Sigmoid colon (tissue), 7 donors: Measurements from ENCODE around the gene TRMT1. TPM values are rescaled to one million over a fixed set of nuclear protein-coding genes. Genes with fewer than 3 reads are reported as not detected.

ENCODE experiments used
- DNase-seq: peaks from one replicate; pipeline ENCODE4 v3.0.0-alpha.2; 2019
- H3K27ac ChIP-seq, 4 donors: fragments of 200-600 bp; sonication (generic); one replicate each; pipeline ENCODE4 v1.5.1; 2016 to 2019; ENCODE audit warnings: mild to moderate bottlenecking in 1 of 4
- H3K27me3 ChIP-seq, 3 donors: fragments of 200-600 bp; sonication (generic); one replicate each; pipeline ENCODE4 v1.5.1; 2019; ENCODE audit warnings: mild to moderate bottlenecking in 1 of 3
- H3K36me3 ChIP-seq, 4 donors: fragments of 200-600 bp; sonication (generic); one replicate each; pipeline ENCODE4 v1.5.1; 2016 to 2019
- H3K4me1 ChIP-seq, 4 donors: fragments of 200-600 bp; sonication (generic); one replicate each; pipeline ENCODE4 v1.5.1; 2017 to 2019
- H3K4me3 ChIP-seq, 4 donors: fragments of 200-600 bp; sonication (generic); one replicate each; pipeline ENCODE4 v1.5.1; 2017 to 2019; ENCODE audit warnings: mild to moderate bottlenecking in 2 of 4, moderate library complexity in 1 of 4
- H3K9me3 ChIP-seq, 4 donors: fragments of 200-600 bp in 3 of 4; sonication (generic) in 3 of 4; one replicate each; pipeline versions ENCODE4 v1.5.1 to v1.6.1; 2013 to 2019
- EP300 ChIP-seq, 4 donors: sonication (generic); formaldehyde crosslinking; IDR thresholded peaks; one replicate each; pipeline ENCODE4 v1.6.1; 2017; ENCODE audit warnings: antibody characterized with exemption in 4 of 4
- POLR2A ChIP-seq, 2 donors: fragments of 450-650 bp; IDR thresholded peaks; one replicate each; pipeline ENCODE4 v1.6.1; 2016; ENCODE audit warnings: antibody characterized with exemption in 2 of 2, mild to moderate bottlenecking in 2 of 2, moderate library complexity in 2 of 2
- POLR2AphosphoS5 ChIP-seq, 4 donors: sonication (generic); formaldehyde crosslinking; IDR thresholded peaks; one replicate each; pipeline ENCODE4 v1.6.1; 2017; ENCODE audit warnings: antibody characterized with exemption in 4 of 4
- WGBS, 2 donors: extraction: QIAGEN DNeasy Blood & Tissue Kit; methylation state at CpG; one replicate each; pipeline ENCODE4 v1.1.7; 2013; 5-methylcytosine and 5-hydroxymethylcytosine counted together
- intact Hi-C: fragments of 100-400 bp; cut with DNase I; formaldehyde crosslinking; loops from one replicate; pipeline ENCODE4 v1.15.1; 2023
- polyA plus RNA-seq, 3 donors: library from polyadenylated mRNA; stranded (reverse); fragments of 200-250 nt; gene quantifications; one replicate each; pipeline ENCODE4 v1.2.3, GENCODE V29; 2013
- total RNA-seq, 4 donors: library from RNA; depleted of rRNA; stranded (reverse); fragments of >200 nt; gene quantifications; one replicate each; pipeline ENCODE4 v1.1.0, GENCODE V29; 2016
- TF ChIP-seq, protein P1 (sequence below), 4 experiments: fragments of 450-650 bp in 3 of 4; fragments of 200-600 bp in 1 of 4; IDR thresholded peaks; one replicate each; pipeline ENCODE4 v1.5.1; 2016 to 2019; ENCODE audit warnings: antibody characterized with exemption in 4 of 4, mild to moderate bottlenecking in 3 of 4, moderate library complexity in 2 of 4
- donor health status: healthy with polysubstance abuse.
- donor health status: Bipolar disorder and iron deficiency.
- donor health status: healthy.

The TRMT1 gene
- total and polyA plus RNA-seq, 7 donors: 6.7 to 48.6 (median 19.3) TPM

DNA sequence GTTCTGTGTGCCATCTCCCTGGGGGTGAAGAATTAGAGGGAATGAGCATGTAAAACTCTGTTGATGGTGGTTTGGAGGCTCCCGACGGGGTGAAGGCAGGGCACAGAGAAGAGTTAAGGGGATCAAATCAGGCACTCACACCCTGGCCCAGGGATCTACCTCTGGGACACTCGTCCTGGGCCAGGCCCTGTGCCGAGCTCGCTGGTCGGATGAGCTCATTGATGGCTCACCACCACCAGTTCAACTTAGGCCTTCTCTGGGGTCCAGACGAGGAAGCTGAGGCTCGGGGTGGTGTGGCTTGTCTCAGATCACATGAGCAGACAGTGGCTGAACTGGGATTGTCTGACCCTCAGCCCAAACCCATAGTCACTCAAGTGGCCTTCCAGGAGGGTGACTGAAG lies 3.1 kb upstream of the TRMT1 start:
- Histone ChIP-seq H3K27me3 (no peaks in the 10 kb centered on the region), H3K9me3 (no peaks in the 10 kb centered on the region), H3K4me1 (peaks cover 0 to 49% (median 43%) of the 10 kb centered on the region in 4 donors), H3K4me3 (peak overlapping the region in 2 of 4 donors; percentile 94 to 95), H3K36me3 (peaks cover 0 to 9% (median 4%) of the 10 kb centered on the region in 4 donors), H3K27ac (peak overlapping the region in 2 of 4 donors; percentile 72 to 75)
- 84 to 86% methylated on average over 8 of the region's 8 CpGs for WGBS, 2 donors
- no peak for DNase-seq
- intact Hi-C loops: loop anchor here (5.0 kb wide), 2 partner anchors 33 to 143 kb away; partner anchors contain the start of genes IER2 and STX10
- TF ChIP-seq, protein P1, sequence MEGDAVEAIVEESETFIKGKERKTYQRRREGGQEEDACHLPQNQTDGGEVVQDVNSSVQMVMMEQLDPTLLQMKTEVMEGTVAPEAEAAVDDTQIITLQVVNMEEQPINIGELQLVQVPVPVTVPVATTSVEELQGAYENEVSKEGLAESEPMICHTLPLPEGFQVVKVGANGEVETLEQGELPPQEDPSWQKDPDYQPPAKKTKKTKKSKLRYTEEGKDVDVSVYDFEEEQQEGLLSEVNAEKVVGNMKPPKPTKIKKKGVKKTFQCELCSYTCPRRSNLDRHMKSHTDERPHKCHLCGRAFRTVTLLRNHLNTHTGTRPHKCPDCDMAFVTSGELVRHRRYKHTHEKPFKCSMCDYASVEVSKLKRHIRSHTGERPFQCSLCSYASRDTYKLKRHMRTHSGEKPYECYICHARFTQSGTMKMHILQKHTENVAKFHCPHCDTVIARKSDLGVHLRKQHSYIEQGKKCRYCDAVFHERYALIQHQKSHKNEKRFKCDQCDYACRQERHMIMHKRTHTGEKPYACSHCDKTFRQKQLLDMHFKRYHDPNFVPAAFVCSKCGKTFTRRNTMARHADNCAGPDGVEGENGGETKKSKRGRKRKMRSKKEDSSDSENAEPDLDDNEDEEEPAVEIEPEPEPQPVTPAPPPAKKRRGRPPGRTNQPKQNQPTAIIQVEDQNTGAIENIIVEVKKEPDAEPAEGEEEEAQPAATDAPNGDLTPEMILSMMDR (IDR thresholded peaks at IDR 0.05): no peak
- TF ChIP-seq EP300 (IDR thresholded peaks at IDR 0.05) (no peak), POLR2A (IDR thresholded peaks at IDR 0.05) (no peak), POLR2AphosphoS5 (IDR thresholded peaks at IDR 0.05) (no peak)

GRCh38 chr19:13118424-13119193 lies 2.1 kb upstream of the TRMT1 start:
- peaks cover 0 to 49% (median 43%) of the 10 kb centered on the region in 4 donors for H3K4me1 ChIP-seq
- no peaks in the 10 kb centered on the region for H3K27me3 ChIP-seq
- WGBS, 2 donors: 1 to 2% methylated on average over 57 of the region's 57 CpGs
- peak; percentile 76 for DNase-seq
- no peaks in the 10 kb centered on the region for H3K9me3 ChIP-seq
- TF ChIP-seq POLR2AphosphoS5 (IDR thresholded peaks at IDR 0.05) (no peak), POLR2A (IDR thresholded peaks at IDR 0.05) (no peak), EP300 (IDR thresholded peaks at IDR 0.05) (no peak)
- TF ChIP-seq, protein P1 (IDR thresholded peaks at IDR 0.05): no peak
- intact Hi-C loops: loop anchor here (5.0 kb wide), 2 partner anchors 34 to 144 kb away; partner anchors contain the start of genes IER2 and STX10
- peak overlapping the region; percentile 60 to 77 (median 74) for H3K27ac ChIP-seq
- peak overlapping the region; percentile 91 to 95 (median 92) for H3K4me3 ChIP-seq
- peaks cover 0 to 17% (median 8%) of the 10 kb centered on the region in 4 donors for H3K36me3 ChIP-seq

DNA sequence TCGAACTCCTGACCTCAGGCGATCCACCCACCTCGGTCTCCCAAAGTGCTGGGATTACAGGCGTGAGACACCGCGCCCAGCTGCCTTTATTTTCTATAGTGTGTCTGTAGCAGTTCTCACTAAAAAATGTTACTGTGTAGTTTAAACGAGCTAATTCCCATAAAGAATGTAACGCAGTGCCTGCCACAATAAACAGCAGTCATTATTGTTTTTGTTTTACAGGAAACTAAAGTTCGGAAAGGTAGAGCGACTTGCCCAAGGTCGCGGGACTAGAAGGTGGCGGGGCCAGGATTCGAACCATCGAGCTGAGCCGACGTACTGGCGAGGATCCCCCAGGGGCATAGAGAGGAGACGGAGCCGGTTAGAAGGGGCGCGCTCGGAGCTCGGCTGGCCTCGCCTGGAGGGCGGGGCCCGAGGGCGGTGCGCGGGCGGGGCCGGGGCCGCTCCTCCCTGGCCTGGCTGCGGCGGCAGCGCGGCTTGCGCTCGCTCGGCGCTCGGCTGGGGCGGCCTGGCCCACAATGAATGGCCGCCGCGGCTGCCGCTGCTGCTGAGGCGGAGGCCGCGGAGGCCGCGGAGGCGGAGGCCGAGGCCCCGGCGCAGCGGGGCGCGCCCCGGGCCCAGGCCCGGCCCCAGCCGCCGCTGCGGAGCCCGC lies 1.4 kb upstream of the TRMT1 start, which contains the start of gene NACC1:
Gene NACC1, plus strand, starts transcription at position 493 of the 652 bp plus-strand sequence. CDS start 16,944 bp downstream, outside the sequence.
- Histone ChIP-seq H3K9me3 (no peaks in the 10 kb centered on the region), H3K27me3 (no peaks in the 10 kb centered on the region), H3K4me3 (peak within 1 kb of the TSS; percentile 91 to 99 (median 96)), H3K36me3 (peaks cover 0 to 24% (median 9%) of the 10 kb centered on the region in 4 donors), H3K4me1 (peaks cover 0 to 49% (median 43%) of the 10 kb centered on the region in 4 donors), H3K27ac (peak within 1 kb of the TSS; percentile 74 to 83 (median 78))
- intact Hi-C loops: loop anchor here (5.0 kb wide), 2 partner anchors 34 to 144 kb away; partner anchors contain the start of genes IER2 and STX10
- peak; percentile 93 for DNase-seq
- 1 to 3% methylated on average over 65 of the region's 65 CpGs for WGBS, 2 donors
- TF ChIP-seq POLR2A (IDR thresholded peaks at IDR 0.05) (no peak), POLR2AphosphoS5 (IDR thresholded peaks at IDR 0.05) (peak in 2 of 4 donors; percentile 30 to 36)

DNA sequence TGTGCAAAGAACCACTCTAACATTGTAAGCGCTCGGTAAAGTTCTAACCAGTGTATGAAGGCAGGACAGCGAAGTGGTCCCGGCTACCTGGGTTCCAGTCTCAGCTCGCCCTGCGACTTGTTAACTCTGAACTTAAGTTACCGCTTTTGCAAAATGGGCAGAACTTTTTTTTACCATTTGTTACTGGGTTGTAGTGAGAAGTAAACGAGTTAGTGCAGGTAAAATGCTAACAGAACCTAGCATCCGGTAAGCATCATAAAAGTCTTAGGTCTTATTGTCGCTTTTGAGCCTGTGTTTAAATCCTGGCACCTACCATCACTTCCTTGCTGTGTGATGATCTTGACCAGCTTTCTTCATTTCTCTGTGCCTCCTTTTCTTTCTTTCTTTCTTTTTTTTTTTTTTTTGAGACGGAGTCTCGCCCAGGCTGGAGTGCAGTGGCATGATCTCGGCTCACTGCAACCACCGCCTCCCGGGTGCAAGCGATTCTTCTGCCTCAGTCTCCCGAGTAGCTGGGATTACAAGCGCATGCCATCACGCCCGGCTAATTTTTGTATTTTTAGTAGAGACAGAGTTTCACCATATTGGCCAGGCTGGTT lies 734 bp upstream of the TRMT1 start:
- TF ChIP-seq, protein P1 (IDR thresholded peaks at IDR 0.05): no peak
- TF ChIP-seq POLR2AphosphoS5 (IDR thresholded peaks at IDR 0.05): no peak
- no peak for TF ChIP-seq POLR2A (IDR thresholded peaks at IDR 0.05)
- no peak for TF ChIP-seq EP300 (IDR thresholded peaks at IDR 0.05)
- no peak for DNase-seq
- WGBS, 2 donors: 3 to 10% methylated on average over 20 of the region's 20 CpGs
- intact Hi-C loops: loop anchor here (5.0 kb wide), 2 partner anchors 35 to 145 kb away; partner anchors contain the start of genes IER2 and STX10
- H3K9me3 ChIP-seq: no peaks in the 10 kb centered on the region
- H3K4me3 ChIP-seq: peak overlapping the region; percentile 91 to 99 (median 96)
- peaks cover 0 to 30% (median 9%) of the 10 kb centered on the region in 4 donors for H3K36me3 ChIP-seq
- H3K27ac ChIP-seq: peak overlapping the region; percentile 72 to 83 (median 76)
- no peaks in the 10 kb centered on the region for H3K27me3 ChIP-seq
- peaks cover 0 to 49% (median 43%) of the 10 kb centered on the region in 4 donors for H3K4me1 ChIP-seq
